ENCODE measurements around the gene ANKIB1. TPM values are rescaled to one million over a fixed set of nuclear protein-coding genes. Genes with fewer than 3 reads are reported as not detected.

Gene ANKIB1
- polyA plus RNA-seq, 1 experiment = 52.6 TPM

GRCh38 chr7:92422926-92423325 is 177.2 kb downstream of the ANKIB1 start:
- POLR2A ChIA-PET = no interaction called here
- CTCF ChIA-PET = interaction anchor here (3.9 to 10.5 kb wide), 2 partner anchors 11 to 23 kb away, joined by 49 to 101 read pairs; partner anchors contain the start of gene GATAD1
- H3K4me3 ChIP-seq (ENCODE audit: low read depth, low read length) = no peak overlapping the region
- TF ChIP-seq, protein P1, sequence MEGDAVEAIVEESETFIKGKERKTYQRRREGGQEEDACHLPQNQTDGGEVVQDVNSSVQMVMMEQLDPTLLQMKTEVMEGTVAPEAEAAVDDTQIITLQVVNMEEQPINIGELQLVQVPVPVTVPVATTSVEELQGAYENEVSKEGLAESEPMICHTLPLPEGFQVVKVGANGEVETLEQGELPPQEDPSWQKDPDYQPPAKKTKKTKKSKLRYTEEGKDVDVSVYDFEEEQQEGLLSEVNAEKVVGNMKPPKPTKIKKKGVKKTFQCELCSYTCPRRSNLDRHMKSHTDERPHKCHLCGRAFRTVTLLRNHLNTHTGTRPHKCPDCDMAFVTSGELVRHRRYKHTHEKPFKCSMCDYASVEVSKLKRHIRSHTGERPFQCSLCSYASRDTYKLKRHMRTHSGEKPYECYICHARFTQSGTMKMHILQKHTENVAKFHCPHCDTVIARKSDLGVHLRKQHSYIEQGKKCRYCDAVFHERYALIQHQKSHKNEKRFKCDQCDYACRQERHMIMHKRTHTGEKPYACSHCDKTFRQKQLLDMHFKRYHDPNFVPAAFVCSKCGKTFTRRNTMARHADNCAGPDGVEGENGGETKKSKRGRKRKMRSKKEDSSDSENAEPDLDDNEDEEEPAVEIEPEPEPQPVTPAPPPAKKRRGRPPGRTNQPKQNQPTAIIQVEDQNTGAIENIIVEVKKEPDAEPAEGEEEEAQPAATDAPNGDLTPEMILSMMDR (IDR thresholded peaks at IDR 0.05; ENCODE audit: low read depth, low read length) = no peak
- H3K27me3 ChIP-seq (ENCODE audit: control insufficient read depth, insufficient read depth, low read length) = peaks cover 4% of the 10 kb centered on the region
- H3K27ac ChIP-seq (ENCODE audit: low read depth, low read length) = no peak overlapping the region
- no peak for DNase-seq (ENCODE audit: low read depth, low spot score)
- H3K9me3 ChIP-seq (ENCODE audit: control insufficient read depth, insufficient read depth, low read length) = no peaks in the 10 kb centered on the region

- CTCF ChIA-PET = interaction anchor here (0.6 to 10.5 kb wide), 33 partner anchors 8 to 632 kb away, joined by 3 to 101 read pairs (median 4); partner anchors contain the start of genes ANKIB1, GATAD1, KRIT1 and LRRD1
- TF ChIP-seq, protein P1 (IDR thresholded peaks at IDR 0.05; ENCODE audit: low read depth, low read length) = no peak
- no peak for DNase-seq (ENCODE audit: low read depth, low spot score)
- Histone ChIP-seq H3K27ac (ENCODE audit: low read depth, low read length) (no peak overlapping the region), H3K4me3 (ENCODE audit: low read depth, low read length) (no peak overlapping the region), H3K9me3 (ENCODE audit: control insufficient read depth, insufficient read depth, low read length) (no peaks in the 10 kb centered on the region), H3K27me3 (ENCODE audit: control insufficient read depth, insufficient read depth, low read length) (peaks cover 4% of the 10 kb centered on the region)
- POLR2A ChIA-PET = no interaction called here
Observed at GRCh38 chr7:92423710-92424131, 177.9 kb downstream of the ANKIB1 start.

- no peak for DNase-seq (ENCODE audit: low read depth, low spot score)
- no peak overlapping the region for H3K27ac ChIP-seq (ENCODE audit: low read depth, low read length)
- H3K27me3 ChIP-seq (ENCODE audit: control insufficient read depth, insufficient read depth, low read length) = peaks cover 4% of the 10 kb centered on the region
- ChIA-PET CTCF (interaction anchor here (0.7 to 10.5 kb wide), 8 partner anchors 10 to 449 kb away, joined by 3 to 101 read pairs (median 6); partner anchors contain the start of genes GATAD1 and RBM48), POLR2A (no interaction called here)
- no peak overlapping the region for H3K4me3 ChIP-seq (ENCODE audit: low read depth, low read length)
- TF ChIP-seq, protein P1 (IDR thresholded peaks at IDR 0.05; ENCODE audit: low read depth, low read length) = no peak
- H3K9me3 ChIP-seq (ENCODE audit: control insufficient read depth, insufficient read depth, low read length) = no peaks in the 10 kb centered on the region
Observed at GRCh38 chr7:92425311-92425947, 179.7 kb downstream of the ANKIB1 start.

GRCh38 chr7:92427193-92427592 is 181.4 kb downstream of the ANKIB1 start:
- Histone ChIP-seq H3K4me3 (ENCODE audit: low read depth, low read length) (no peak overlapping the region), H3K27ac (ENCODE audit: low read depth, low read length) (no peak overlapping the region), H3K9me3 (ENCODE audit: control insufficient read depth, insufficient read depth, low read length) (no peaks in the 10 kb centered on the region), H3K27me3 (ENCODE audit: control insufficient read depth, insufficient read depth, low read length) (peaks cover 7% of the 10 kb centered on the region)
- TF ChIP-seq, protein P1 (IDR thresholded peaks at IDR 0.05; ENCODE audit: low read depth, low read length) = no peak
- no peak for DNase-seq (ENCODE audit: low read depth, low spot score)
- ChIA-PET CTCF (interaction anchor here (1.1 to 10.5 kb wide), 3 partner anchors 11 to 34 kb away, joined by 3 to 101 read pairs (median 6); partner anchors contain the start of gene GATAD1), POLR2A (no interaction called here)

GRCh38 chr7:92432299-92432946 is 186.6 kb downstream of the ANKIB1 start:
- Histone ChIP-seq H3K27ac (ENCODE audit: low read depth, low read length) (no peak overlapping the region), H3K4me3 (ENCODE audit: low read depth, low read length) (no peak overlapping the region), H3K27me3 (ENCODE audit: control insufficient read depth, insufficient read depth, low read length) (peaks cover 3% of the 10 kb centered on the region), H3K9me3 (ENCODE audit: control insufficient read depth, insufficient read depth, low read length) (no peaks in the 10 kb centered on the region)
- CTCF ChIA-PET = interaction anchor here (2.2 kb wide), 1 partner anchor 15 kb away, joined by 8 read pairs; the partner anchor contains the start of gene GATAD1
- POLR2A ChIA-PET = no interaction called here
- TF ChIP-seq, protein P1 (IDR thresholded peaks at IDR 0.05; ENCODE audit: low read depth, low read length) = no peak
- DNase-seq (ENCODE audit: low read depth, low spot score) = no peak

Measured in AG04450 (cell line).